ENCODE data around the gene FAM83E. TPM values are rescaled to one million over a fixed set of nuclear protein-coding genes. Genes with fewer than 3 reads are reported as not detected.

The FAM83E gene
- total and polyA plus RNA-seq, 10 of the 15 experiments (the other 5 are each of a cell fraction or from before 2014, with no cell fraction given) = 0.14 to 2.5 (median 0.33) TPM; not detected in 4

- TF ChIP-seq CEBPZ (IDR thresholded peaks at IDR 0.05; ENCODE audit: low read depth, low read length) (no peak), SREBF2 (IDR thresholded peaks at IDR 0.05; ENCODE audit: low read length) (no peak), CBX3 (IDR thresholded peaks at IDR 0.05; ENCODE audit: borderline replicate concordance, low read depth) (no peak), KAT2A (conservative IDR thresholded peaks at IDR 0.05; ENCODE audit: control insufficient read depth, low read depth, low read length) (no peak), RAD21 (IDR thresholded peaks at IDR 0.05; ENCODE audit: insufficient read depth, low read depth, low read length) (no peak), ESRRA (IDR thresholded peaks at IDR 0.05; ENCODE audit: low read length) (no peak), NR2C1 (IDR thresholded peaks at IDR 0.05) (peak; percentile 75), PAX5 (IDR thresholded peaks at IDR 0.05; ENCODE audit: borderline replicate concordance, low read depth, low read length) (no peak), SKIL (IDR thresholded peaks at IDR 0.05; ENCODE audit: low read depth, poor library complexity, severe bottlenecking) (peak; percentile 62), POLR2AphosphoS5 (IDR thresholded peaks at IDR 0.05; ENCODE audit: low read length) (peak; percentile 82), KLF5 (IDR thresholded peaks at IDR 0.05; ENCODE audit: partially characterized antibody) (peak; percentile 88), NKRF (conservative IDR thresholded peaks at IDR 0.05) (0 out of 2 replicates have a peak, but pooled peaks have one; percentile 38), SRF (IDR thresholded peaks at IDR 0.05; ENCODE audit: low read depth in 2 of 2, low read length in 2 of 2) (no peak), HDAC2 (IDR thresholded peaks at IDR 0.05) (no peak), YY1 (IDR thresholded peaks at IDR 0.05; ENCODE audit: low read depth, low read length) (no peak), JUNB (IDR thresholded peaks at IDR 0.05) (no peak), USF2 (IDR thresholded peaks at IDR 0.05; ENCODE audit: borderline replicate concordance, low read depth, low read length) (no peak), EED (IDR thresholded peaks at IDR 0.05; ENCODE audit: low read depth) (no peak), HCFC1 (IDR thresholded peaks at IDR 0.05; ENCODE audit: low read length) (peak; percentile 25)
Observed at GRCh38 chr19:48637948-48638830, 23.3 kb upstream of the FAM83E start (continued).

Measured in GM12878 (cell line).